ENCODE measurements around the gene PLEKHN1.

GRCh38 chr1:940107-941014 is 25.9 kb upstream of the PLEKHN1 start:
- TF ChIP-seq CTCF (IDR thresholded peaks at IDR 0.05; ENCODE audit: low read depth, low read length) (no peak), POLR2A (IDR thresholded peaks at IDR 0.05; ENCODE audit: extremely low read depth, insufficient read length) (no peak), MAX (IDR thresholded peaks at IDR 0.05; ENCODE audit: low read depth, low read length) (no peak), MYC (IDR thresholded peaks at IDR 0.05; ENCODE audit: low read depth, low read length) (peak; percentile 5; the same call in 1 of the 2 replicates)
